Activated CD8-positive, alpha-beta T cell treated with anti-CD3 and anti-CD28 coated beads, Interleukin-2, amount 10 ng/mL, durations not matched to agents 7 days and 5 days (primary cell): ENCODE data around the gene AGFG2. TPM values are rescaled to one million over a fixed set of nuclear protein-coding genes. Genes with fewer than 3 reads are reported as not detected.
A peak's percentile ranks its signal among the peaks of the same experiment; 100 is the strongest.

Experiments used
- ATAC-seq: fragments of 150-1000 bp; cut with Tn5 transposase; one replicate; pipeline ENCODE4 v1.10.0; 2021; ENCODE audit warnings: moderate library complexity
- CTCF ChIA-PET: fragments of 350-600 bp; sonication (Branson Sonifier 250); formaldehyde crosslinking; loops from one replicate; lab custom pipeline; 2021; ENCODE audit warnings: antibody characterized with exemption; lab: Charles Lee
- POLR2A ChIA-PET: fragments of 350-600 bp; sonication (Branson Sonifier 250); formaldehyde crosslinking; loops from one replicate; lab custom pipeline; 2021; ENCODE audit warnings: antibody characterized with exemption; lab: Charles Lee
- DNase-seq: peaks from one replicate; pipeline ENCODE4 v3.0.0-alpha.2; 2020
- H3K27ac Mint-ChIP-seq: one replicate; pipeline ENCODE4 v1.8.0; 2021; ENCODE audit warnings: mild to moderate bottlenecking, mixed read lengths
- H3K27me3 Mint-ChIP-seq: one replicate; pipeline ENCODE4 v1.8.0; 2021; ENCODE audit warnings: low read depth, mixed read lengths
- H3K36me3 Mint-ChIP-seq: one replicate; pipeline ENCODE4 v1.8.0; 2021; ENCODE audit warnings: low read depth, mixed read lengths
- H3K4me1 Mint-ChIP-seq: one replicate; pipeline ENCODE4 v1.8.0; 2021; ENCODE audit warnings: low read depth, mixed read lengths
- H3K4me3 Mint-ChIP-seq: one replicate; pipeline ENCODE4 v1.8.0; 2021; ENCODE audit warnings: mild to moderate bottlenecking, mixed read lengths
- H3K9me3 Mint-ChIP-seq: one replicate; pipeline ENCODE4 v1.8.0; 2022; ENCODE audit warnings: mixed read lengths; ENCODE audit not compliant: insufficient read depth
- total RNA-seq, 2 experiments: library from RNA; stranded (reverse); gene quantifications; one replicate each; pipeline ENCODE4 v1.2.3, GENCODE V29; 2021

AGFG2 gene
- total RNA-seq, 2 experiments from 2014 or later = 43.0 to 46.0 TPM

DNA sequence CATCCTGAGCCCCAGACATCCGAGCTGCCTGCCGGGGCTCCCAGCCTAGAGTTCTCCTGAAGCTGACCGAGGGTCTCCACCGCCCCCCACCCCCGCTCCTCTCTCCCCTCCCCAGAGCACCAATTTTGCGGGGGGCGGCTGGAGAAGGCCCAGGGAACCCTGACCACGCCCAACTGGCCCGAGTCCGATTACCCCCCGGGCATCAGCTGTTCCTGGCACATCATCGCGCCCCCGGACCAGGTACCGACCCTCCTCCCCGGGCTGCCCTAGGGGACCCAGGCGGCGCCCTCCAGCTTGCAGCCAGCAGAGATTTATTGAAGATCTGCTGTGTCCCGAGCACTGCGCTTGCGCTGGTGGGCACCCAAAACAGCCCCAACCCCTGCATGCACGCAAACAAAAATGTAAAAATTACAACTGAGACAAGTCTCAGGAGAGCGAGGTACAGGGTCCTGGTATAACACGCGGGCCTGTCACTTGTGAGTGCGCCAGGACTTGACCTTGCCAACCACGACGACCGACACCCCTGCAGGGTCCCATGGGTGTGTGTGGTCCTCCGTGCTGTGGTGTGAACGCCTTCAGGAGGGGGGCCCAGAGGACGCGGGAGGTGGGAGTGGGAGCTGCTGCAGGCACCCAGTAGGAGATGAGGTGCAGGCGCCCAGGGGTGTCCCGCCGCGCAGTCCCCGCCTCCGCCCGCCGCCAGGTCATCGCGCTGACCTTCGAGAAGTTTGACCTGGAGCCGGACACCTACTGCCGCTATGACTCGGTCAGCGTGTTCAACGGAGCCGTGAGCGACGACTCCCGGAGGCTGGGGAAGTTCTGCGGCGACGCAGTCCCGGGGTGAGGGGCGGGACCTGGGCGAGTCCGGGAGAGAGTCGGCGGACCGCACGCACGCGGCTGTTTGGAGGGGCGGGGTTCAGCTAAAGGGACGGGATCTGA, 66.2 kb downstream of the AGFG2 start:
- peaks cover 47% of the 10 kb centered on the region for H3K4me1 Mint-ChIP-seq
- H3K36me3 Mint-ChIP-seq = peaks cover 2% of the 10 kb centered on the region
- DNase-seq (peak; percentile 54), ATAC-seq (peak; percentile 7)
- POLR2A ChIA-PET = interaction anchor here (0.7 to 2.5 kb wide), 3 partner anchors 20 to 86 kb away, joined by 3 to 16 read pairs (median 3); partner anchors contain the start of genes FBXO24 and LRCH4
- H3K27ac Mint-ChIP-seq = peak overlapping the region; percentile 73
- peak overlapping the region; percentile 86 for H3K4me3 Mint-ChIP-seq
- peaks cover 10% of the 10 kb centered on the region for H3K27me3 Mint-ChIP-seq
- CTCF ChIA-PET = interaction anchor here (0.8 to 2.3 kb wide), 10 partner anchors 8 to 100 kb away, joined by 3 to 14 read pairs (median 5); partner anchors contain the start of genes FBXO24, LRCH4 and POP7
- H3K9me3 Mint-ChIP-seq = no peaks in the 10 kb centered on the region

DNA sequence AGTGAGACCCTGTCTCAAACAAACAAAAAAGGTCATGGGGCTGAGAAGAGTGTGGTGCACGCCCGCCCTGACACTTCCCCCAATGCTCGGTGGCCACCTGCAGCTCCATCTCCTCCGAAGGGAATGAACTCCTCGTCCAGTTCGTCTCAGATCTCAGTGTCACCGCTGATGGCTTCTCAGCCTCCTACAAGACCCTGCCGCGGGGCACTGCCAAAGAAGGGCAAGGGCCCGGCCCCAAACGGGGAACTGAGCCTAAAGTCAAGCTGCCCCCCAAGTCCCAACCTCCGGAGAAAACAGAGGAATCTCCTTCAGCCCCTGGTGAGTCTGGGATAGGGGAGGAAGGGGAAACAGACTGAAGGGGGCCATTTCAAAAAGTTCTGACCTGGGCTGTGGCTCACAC, 67.3 kb downstream of the AGFG2 start:
- ChIA-PET CTCF (interaction anchor here (0.6 to 2.0 kb wide), 5 partner anchors 26 to 99 kb away, joined by 3 to 13 read pairs (median 6); partner anchors contain the start of gene POP7), POLR2A (interaction anchor here (0.7 to 2.5 kb wide), 2 partner anchors 21 to 26 kb away, joined by 3 to 16 read pairs; partner anchors contain the start of genes FBXO24 and LRCH4)
- ATAC-seq = no peak

DNA sequence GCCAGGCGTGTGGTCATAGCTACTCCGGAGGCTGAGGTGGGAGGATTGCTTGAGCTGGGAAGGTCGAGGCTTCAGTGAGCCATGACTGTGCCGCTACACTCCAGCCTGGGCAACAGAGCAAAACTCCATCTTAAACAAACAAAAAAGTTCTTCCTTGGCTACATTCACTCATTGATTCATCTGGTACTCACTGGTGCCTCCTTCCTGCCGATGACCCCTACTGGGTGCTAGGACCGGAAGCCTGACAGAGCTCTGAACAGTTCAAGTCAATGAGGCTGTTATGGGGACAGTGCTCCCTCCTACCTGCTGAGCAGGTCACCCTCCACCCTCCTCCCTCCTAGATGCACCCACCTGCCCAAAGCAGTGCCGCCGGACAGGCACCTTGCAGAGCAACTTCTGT, 68.1 kb downstream of the AGFG2 start:
- no peak for ATAC-seq
- ChIA-PET POLR2A (no interaction called here), CTCF (interaction anchor here (1.2 to 2.8 kb wide), 2 partner anchors 23 to 84 kb away, joined by 4 to 9 read pairs; no protein-coding TSS in a partner anchor)
- peaks cover 46% of the 10 kb centered on the region for H3K4me1 Mint-ChIP-seq
- H3K27me3 Mint-ChIP-seq = peaks cover 10% of the 10 kb centered on the region
- H3K4me3 Mint-ChIP-seq = peak overlapping the region; percentile 10
- H3K27ac Mint-ChIP-seq = peak overlapping the region; percentile 2
- peaks cover 2% of the 10 kb centered on the region for H3K36me3 Mint-ChIP-seq
- no peaks in the 10 kb centered on the region for H3K9me3 Mint-ChIP-seq
- no peak for DNase-seq

More for the DNA sequence above, 67.3 kb downstream of the AGFG2 start:
- peaks cover 10% of the 10 kb centered on the region for H3K27me3 Mint-ChIP-seq
- no peak overlapping the region for H3K27ac Mint-ChIP-seq
- DNase-seq = no peak
- H3K9me3 Mint-ChIP-seq = no peaks in the 10 kb centered on the region
- peaks cover 50% of the 10 kb centered on the region for H3K4me1 Mint-ChIP-seq
- H3K4me3 Mint-ChIP-seq = peak overlapping the region; percentile 86
- peaks cover 2% of the 10 kb centered on the region for H3K36me3 Mint-ChIP-seq

DNA sequence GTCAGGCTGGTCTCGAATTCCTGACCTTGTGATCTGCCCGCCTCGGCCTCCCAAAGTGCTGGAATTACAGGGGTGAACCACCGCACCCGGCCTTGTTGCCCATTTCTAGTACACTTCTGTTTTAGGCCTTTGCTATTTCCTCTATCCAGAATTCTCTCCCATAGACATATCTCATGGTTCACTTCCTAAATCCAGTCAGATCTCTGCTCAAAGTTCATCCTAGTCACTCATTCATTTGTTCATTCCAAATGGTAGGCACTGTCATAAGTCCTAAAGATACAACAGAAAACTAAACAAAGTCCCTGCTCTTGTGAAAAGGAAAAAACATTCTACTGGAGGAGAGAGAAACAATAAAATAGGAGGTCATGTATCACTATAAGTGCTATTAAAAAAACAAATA, 71.0 kb downstream of the AGFG2 start:
- CTCF ChIA-PET = interaction anchor here (1.2 to 1.7 kb wide), 2 partner anchors 11 to 20 kb away, joined by 3 to 4 read pairs; no protein-coding TSS in a partner anchor
- no peak overlapping the region for H3K27ac Mint-ChIP-seq

DNA sequence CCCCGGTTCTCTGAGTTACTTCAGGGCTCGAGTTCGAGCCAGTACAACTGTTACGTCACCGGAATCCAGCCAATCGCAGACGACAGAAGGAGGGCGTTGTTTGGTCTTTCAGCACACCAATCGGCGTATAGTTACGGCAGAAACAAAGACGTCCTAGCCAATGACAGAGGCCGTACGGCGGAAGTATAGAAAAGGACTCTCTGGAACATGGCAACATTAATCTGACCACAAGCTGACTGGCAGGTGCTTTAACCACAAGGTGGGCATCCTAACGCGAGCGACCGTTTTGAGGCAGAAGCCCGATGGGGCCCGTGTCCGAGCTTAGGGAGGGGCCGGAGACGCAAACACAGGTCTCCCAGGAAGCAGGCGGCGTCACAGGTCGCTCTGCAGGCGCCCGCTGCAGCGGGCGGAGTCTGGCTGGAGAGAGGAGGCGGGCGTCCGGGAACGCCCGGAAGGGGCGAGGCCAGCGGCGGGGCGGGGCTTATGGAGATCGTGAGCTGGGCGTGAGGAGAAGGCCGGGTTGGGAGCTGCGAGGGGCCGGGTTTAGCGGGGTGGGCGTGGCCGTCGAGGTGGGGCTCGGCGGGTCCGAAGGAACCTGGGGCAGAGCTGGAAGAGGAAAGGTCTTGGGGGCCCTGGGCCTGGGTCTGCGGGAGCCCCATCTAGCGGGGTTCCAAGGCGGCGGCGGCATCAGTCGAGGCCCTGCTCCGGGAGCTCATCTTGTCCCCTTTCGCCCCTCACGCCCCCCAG, 73.2 kb downstream of the AGFG2 start, which contains the start of gene MOSPD3:
Gene MOSPD3, plus strand, starts transcription at position 558 of the 747 bp plus-strand sequence. CDS start 252 bp downstream, outside the sequence.
- Mint-ChIP-seq H3K4me3 (peak within 1 kb of the TSS; percentile 95), H3K36me3 (peaks cover 14% of the 10 kb centered on the region), H3K27ac (peak within 1 kb of the TSS; percentile 99), H3K9me3 (no peaks in the 10 kb centered on the region), H3K4me1 (peaks cover 30% of the 10 kb centered on the region), H3K27me3 (peaks cover 6% of the 10 kb centered on the region)
- ATAC-seq (peak; percentile 94), DNase-seq (peak; percentile 98)
- POLR2A ChIA-PET = interaction anchor here (0.6 to 1.7 kb wide), 14 partner anchors 9 to 264 kb away, joined by 3 to 10 read pairs (median 4); partner anchors contain the start of genes FBXO24, LRCH4 and ZCWPW1
- CTCF ChIA-PET = interaction anchor here (0.5 to 2.8 kb wide), 18 partner anchors 9 to 240 kb away, joined by 3 to 25 read pairs (median 4); partner anchors contain the start of genes FBXO24, LRCH4, POP7 and SLC12A9

More for the DNA sequence above, 71.0 kb downstream of the AGFG2 start:
- H3K4me1 Mint-ChIP-seq = peaks cover 44% of the 10 kb centered on the region
- H3K9me3 Mint-ChIP-seq = no peaks in the 10 kb centered on the region
- H3K27me3 Mint-ChIP-seq = peaks cover 10% of the 10 kb centered on the region
- H3K36me3 Mint-ChIP-seq = peaks cover 8% of the 10 kb centered on the region
- DNase-seq (no peak), ATAC-seq (no peak)
- POLR2A ChIA-PET = no interaction called here
- no peak overlapping the region for H3K4me3 Mint-ChIP-seq

DNA sequence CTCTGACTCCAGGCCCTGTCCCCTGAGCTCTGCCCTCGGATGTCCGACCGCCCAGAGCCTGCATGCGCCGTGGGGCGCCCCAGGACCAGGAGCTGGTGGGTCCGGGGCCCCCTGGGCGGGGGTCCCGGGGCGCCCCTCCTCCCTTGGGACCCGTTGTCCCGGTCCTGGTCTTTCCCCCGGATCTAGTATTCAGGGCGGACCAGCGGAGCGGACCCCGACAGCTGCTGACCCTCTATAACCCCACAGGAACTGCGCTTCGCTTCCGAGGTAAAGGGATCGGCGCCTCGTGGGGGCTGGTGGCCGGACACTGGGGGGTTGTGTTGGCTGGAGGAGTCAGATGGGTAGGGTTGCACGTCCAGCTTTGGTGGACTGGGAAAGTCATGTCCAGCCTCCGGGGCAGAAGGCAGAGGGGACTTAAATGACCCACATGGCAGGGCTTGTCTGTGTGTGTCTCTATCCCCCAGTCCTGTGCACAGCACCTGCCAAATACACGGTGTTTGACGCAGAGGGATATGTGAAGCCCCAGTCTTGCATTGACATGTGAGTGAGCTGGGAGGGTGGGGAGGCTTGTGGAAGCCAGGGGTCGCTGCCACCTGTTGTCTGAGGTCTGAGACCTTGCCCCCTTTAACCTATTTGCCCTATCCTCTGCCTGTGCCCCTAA, 73.9 kb downstream of the AGFG2 start:
- Mint-ChIP-seq H3K27ac (peak overlapping the region; percentile 78), H3K4me3 (peak overlapping the region; percentile 95), H3K9me3 (no peaks in the 10 kb centered on the region), H3K27me3 (peaks cover 6% of the 10 kb centered on the region), H3K4me1 (peaks cover 25% of the 10 kb centered on the region), H3K36me3 (peaks cover 14% of the 10 kb centered on the region)
- ChIA-PET CTCF (interaction anchor here (0.7 to 2.8 kb wide), 20 partner anchors 8 to 240 kb away, joined by 3 to 25 read pairs (median 5); partner anchors contain the start of genes FBXO24, LRCH4, POP7 and SLC12A9), POLR2A (interaction anchor here (0.6 to 1.7 kb wide), 14 partner anchors 9 to 264 kb away, joined by 3 to 10 read pairs (median 4); partner anchors contain the start of genes AGFG2, FBXO24, LRCH4 and ZCWPW1)
- ATAC-seq (peak; percentile 6), DNase-seq (peak; percentile 58)

DNA sequence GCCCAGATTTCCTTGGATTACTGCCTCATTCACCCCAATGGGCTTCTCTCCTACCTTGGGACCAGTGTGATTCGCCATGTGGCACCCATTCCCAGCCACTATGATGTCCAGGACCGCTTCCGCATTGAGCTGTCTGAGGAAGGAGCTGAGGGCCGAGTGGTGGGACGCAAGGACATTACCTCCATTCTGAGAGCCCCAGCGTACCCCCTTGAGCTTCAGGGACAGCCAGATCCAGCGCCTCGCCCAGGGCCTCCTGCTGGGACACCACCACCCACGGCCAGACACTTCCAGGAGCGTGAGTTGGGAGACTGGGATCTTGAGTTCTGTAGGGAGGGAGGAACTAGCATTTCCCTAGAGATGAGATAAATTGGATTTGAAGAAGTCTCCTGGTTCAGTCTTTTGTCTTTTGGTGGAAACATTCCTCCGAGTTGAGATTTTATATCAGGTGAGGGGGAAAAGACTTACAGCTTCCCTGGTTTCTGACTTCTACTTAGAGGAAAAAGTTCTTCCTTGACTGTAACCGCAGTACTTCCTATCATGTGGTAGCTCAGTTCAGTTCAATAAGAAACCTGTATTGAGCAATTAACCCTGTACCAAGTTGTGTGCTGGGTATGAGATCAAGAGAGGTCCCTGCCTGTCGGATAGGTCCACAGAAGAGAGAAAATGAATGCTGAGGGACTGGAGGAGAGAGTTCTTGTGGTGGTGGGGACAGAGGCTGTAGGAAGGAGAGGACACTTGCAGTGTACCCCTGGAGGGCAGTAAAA, 74.6 kb downstream of the AGFG2 start:
- ATAC-seq = no peak
- peaks cover 14% of the 10 kb centered on the region for H3K36me3 Mint-ChIP-seq
- POLR2A ChIA-PET = interaction anchor here (1.4 to 1.7 kb wide), 4 partner anchors 13 to 185 kb away, joined by 3 to 8 read pairs (median 6); partner anchors contain the start of genes AGFG2 and ZCWPW1
- peaks cover 6% of the 10 kb centered on the region for H3K27me3 Mint-ChIP-seq
- no peaks in the 10 kb centered on the region for H3K9me3 Mint-ChIP-seq
- H3K27ac Mint-ChIP-seq = peak overlapping the region; percentile 70
- H3K4me3 Mint-ChIP-seq = peak overlapping the region; percentile 85
- DNase-seq = no peak
- CTCF ChIA-PET = interaction anchor here (0.9 to 2.8 kb wide), 13 partner anchors 8 to 239 kb away, joined by 3 to 25 read pairs (median 7); partner anchors contain the start of genes FBXO24, LRCH4, POP7 and SLC12A9
- peaks cover 25% of the 10 kb centered on the region for H3K4me1 Mint-ChIP-seq

DNA sequence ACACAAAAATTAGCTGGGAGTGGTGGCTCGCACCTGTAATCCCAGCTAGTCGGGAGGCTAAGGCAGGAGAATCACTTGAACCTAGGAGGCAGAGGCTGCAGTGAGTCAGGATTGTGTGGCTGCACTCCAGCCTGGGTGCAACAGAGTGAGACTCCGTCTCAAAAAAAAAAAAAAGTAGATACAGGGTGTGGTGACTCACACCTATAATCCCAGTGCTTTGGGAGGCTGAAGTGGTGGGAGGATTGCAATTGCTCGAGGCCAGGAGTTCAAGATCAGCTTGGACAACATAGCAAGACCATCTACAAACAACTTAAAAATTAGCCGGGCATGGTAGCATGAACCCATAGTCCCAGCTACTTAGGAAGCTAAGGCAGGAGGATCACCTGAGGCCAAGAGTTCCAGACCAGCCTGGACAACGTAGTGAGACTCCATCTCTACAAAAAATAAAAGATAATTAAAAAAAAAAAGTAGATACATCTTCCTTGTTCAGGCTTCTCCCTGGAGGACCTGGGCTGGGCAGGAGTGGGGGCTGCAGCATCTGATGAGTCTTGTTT, 75.4 kb downstream of the AGFG2 start:
- no peak for ATAC-seq
- Mint-ChIP-seq H3K4me3 (peak overlapping the region; percentile 85), H3K27me3 (peaks cover 3% of the 10 kb centered on the region), H3K9me3 (no peaks in the 10 kb centered on the region), H3K36me3 (peaks cover 14% of the 10 kb centered on the region), H3K27ac (peak overlapping the region; percentile 26), H3K4me1 (peaks cover 25% of the 10 kb centered on the region)
- CTCF ChIA-PET = interaction anchor here (0.6 to 2.7 kb wide), 6 partner anchors 9 to 91 kb away, joined by 3 to 18 read pairs (median 6); no protein-coding TSS in a partner anchor
- POLR2A ChIA-PET = interaction anchor here (1.4 to 1.6 kb wide), 2 partner anchors 12 to 75 kb away, joined by 3 to 5 read pairs; partner anchors contain the start of gene AGFG2
- no peak for DNase-seq
